COR-L47 (cell line): Measurements from ENCODE around the gene LRIG2.
"Not testable (repeated sequence)": the region's sequence is repeated elsewhere in the genome, so short reads cannot be mapped to it uniquely, and the experiment has no call there.

Source experiments
- DNase-seq: peaks from one replicate; lab custom pipeline; 2025; lab: John Stamatoyannopoulos, UW

Gene LRIG2

GRCh38 chr1:113129529-113130185 is 56.7 kb downstream of the LRIG2 start:
- DNase-seq = no peak

GRCh38 chr1:113133038-113133437 is 60.0 kb downstream of the LRIG2 start:
- DNase-seq = no peak

GRCh38 chr1:113133759-113134158 is 60.8 kb downstream of the LRIG2 start:
- DNase-seq = no peak

- DNase-seq = no peak
These were observed 62.5 kb downstream of the LRIG2 start for GRCh38 chr1:113135460-113135859.

DNA sequence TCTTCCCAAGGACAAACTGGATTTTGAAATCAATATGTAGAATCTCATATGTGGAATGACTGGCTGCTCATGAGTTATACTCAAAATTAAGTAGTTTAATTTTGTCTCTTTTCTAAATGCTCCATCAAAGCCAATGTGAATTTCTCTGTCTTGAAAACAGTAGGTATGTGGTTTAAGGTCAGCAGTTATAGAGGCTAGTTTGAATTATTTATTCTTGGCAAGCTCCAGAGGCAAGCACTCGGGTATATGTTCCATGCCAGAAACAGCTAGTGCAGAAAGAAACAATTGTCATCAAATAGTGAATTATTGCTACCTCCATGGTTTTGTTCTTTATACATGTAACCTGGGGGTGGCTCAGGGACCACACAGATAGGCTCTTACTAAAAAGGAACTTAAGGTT is 63.5 kb downstream of the LRIG2 start:
- DNase-seq = no peak

DNA sequence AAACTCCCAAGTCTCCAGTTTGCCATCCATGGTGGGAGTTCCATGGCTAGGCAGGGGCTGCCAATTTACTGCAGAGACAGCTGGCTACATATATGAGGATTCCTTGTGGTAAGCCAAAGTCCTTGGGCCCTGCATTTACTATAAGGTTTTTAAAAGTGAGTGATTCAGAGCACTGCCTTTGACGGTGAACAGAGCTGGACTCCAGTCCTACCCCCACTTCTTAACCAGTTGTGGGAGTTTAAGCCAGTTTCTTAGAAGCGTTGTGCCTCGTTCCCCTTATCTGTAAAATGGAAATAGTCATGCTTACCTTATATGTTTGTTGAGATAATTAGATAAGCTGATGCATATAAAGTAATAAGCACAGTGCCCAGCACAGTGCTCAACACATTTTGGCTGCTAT is 64.6 kb downstream of the LRIG2 start:
- no peak for DNase-seq

DNA sequence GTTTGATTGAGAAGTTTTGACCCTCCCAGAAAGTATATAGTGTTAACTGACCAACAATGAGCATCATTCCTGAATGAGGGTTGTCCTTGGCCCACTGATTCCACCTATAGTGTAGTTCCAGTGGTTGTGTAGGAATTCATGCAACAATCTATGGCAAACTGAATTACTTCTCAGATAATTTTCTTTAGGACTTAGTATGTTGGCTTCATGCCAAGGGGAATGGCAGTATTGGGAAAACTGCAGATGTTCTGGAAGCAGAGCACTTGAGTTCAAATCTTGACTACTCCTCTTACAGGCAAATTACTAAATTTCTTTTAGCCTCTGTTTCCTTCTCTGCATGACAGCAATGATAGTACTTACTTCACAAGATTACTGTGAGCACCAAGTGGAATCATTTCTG is 65.8 kb downstream of the LRIG2 start:
- no peak for DNase-seq

DNA sequence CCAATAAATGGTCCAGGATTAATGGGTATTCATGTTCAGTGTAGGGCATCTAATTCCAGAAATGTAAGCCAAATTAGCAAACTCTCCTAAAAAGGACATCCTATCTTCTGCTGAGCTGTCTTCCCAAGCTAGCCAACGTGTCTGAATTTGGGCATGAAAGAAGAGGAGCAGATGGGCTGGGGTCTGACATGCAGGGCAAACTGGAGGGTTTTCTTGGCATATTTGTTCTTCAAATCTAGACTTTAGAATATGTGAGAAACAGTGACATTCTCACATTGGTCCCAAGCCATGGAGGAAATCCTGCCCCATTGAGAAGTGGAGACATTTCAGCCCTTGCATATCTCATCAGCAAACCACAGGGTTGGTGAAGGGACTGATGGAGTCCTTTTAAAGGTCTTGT is 67.2 kb downstream of the LRIG2 start:
- no peak for DNase-seq

DNA sequence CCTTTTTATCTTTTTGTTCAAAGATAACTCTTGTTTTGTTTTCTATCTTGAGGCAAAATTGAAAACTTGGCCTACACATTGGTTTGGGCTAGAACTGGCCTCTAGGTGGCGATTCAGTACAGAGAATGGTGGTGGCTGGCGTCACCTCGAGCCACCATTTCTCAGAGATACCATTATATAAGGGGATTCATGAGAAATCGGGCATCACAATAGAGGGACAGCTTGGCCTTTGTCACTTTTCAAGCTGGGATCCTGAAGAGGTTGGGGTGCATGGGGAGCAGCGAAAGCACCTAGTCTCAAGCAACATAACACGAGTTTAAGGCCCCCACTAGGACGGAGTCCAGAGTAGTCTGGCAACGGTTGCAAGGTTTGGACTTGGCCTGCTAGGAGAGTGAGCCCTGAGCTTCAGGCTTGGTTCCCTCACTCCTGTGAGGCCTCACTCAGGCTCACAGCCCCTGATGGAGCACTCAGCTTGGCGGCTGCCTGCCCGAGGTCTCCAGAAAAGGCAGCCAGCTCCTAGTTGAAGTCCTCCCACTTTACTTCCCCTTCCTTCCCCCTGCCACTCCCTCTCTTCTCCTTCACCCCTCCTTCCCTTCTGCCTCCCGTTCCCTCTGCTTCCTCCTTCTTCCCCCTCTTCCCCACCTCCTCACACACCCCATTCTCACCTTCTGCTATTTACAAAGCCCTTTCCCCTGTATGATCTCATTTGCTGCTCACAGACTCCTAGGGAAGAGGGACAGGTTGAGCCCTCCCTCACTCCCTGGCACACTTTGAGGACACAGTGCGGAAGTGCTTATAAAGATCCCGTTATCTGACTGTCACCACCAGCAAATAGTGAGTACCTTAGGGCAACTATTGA is 67.8 kb downstream of the LRIG2 start:
- peak; percentile 57 for DNase-seq

- no peak for DNase-seq
These were observed 68.9 kb downstream of the LRIG2 start for GRCh38 chr1:113141650-113142473.

DNA sequence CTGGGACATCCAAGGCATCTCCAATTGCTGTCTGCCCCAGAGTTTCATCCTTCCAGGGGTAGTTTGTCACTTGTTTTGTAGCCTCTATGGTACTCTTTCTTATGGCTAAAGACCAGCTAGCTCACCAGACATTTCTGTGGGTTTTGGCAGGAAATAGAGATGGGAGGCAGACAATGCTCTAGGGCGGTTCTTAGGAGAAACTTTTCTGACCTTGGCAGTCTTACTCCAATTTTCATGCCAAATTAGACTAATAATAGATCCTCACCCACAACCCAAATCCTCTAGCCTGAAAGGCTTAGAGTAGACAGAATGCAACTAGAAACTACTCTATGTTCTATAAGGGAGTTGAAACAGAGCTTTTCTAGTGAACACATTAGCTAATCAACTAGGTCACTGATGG is 69.8 kb downstream of the LRIG2 start:
- no peak for DNase-seq

DNA sequence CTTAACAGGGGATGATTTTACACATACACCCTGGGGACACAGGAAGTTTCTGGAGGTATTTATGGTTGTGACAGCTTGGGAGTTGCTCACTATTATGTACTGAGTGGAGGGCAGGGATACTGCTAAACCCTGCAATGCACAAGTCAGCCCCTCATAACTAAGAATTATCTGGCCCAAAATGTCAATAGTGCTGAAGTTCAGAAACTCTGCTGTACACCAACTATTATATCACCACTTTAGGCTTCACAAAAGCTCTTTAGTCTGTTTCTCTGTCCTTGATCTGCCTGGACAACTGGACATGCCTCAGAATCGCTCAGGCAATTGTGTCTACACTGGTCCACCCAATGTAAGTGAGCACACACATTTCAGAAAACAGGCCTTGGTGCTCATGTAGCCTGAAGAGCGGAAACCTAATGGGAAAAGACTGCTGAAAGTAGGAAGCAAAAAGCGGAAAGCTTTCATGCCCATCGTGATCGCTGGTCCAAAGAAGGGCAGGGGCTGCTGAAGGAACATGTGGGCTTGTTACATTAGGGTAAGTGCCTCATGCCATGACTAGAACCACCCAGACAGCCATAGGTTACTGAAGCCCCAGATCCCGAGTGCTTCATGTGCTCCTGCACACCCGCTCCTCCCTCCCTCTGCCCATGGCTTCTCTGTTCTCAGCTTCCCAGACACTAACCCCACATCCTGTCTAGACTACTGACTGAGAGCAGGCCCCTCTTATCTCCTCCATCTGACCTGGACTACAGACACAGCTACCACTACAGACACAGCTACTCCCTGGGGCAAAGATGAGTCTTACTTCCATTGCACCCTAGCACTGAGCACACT is 73.5 kb downstream of the LRIG2 start:
- DNase-seq = no peak

DNA sequence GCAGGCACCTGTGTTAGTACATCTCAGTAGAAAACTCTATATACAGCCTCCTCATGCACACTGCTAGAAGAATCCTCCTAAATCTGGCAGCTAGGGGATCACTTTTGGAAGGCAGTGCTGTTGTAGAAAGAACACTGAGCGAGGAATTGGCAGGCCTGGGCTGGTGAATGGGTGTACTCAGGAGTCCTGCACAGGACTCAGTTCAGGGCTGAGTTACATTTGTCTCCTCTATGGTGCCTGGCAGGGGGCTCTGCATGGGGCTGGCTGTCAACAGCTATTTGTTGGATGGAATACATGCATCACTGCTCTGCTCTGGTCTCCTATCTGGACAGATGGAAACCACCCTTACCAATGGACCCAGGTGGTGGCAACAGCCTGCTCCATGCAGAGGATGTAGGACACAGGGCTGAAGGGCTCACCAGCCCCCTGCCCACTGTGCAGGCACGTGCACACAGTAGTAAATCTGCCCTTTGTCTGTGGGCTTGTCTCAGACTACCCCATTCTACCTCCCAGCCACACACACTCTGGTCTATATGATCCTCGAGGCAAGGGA is 74.2 kb downstream of the LRIG2 start:
- no peak for DNase-seq

GRCh38 chr1:113147826-113148225 is 74.8 kb downstream of the LRIG2 start:
- no peak for DNase-seq

GRCh38 chr1:113150494-113150893 is 77.5 kb downstream of the LRIG2 start:
- not testable (repeated sequence) for DNase-seq

GRCh38 chr1:113153116-113153803 is 80.3 kb downstream of the LRIG2 start:
- DNase-seq = no peak

- DNase-seq = no peak
These were observed 83.4 kb downstream of the LRIG2 start for GRCh38 chr1:113156368-113156767.

DNA sequence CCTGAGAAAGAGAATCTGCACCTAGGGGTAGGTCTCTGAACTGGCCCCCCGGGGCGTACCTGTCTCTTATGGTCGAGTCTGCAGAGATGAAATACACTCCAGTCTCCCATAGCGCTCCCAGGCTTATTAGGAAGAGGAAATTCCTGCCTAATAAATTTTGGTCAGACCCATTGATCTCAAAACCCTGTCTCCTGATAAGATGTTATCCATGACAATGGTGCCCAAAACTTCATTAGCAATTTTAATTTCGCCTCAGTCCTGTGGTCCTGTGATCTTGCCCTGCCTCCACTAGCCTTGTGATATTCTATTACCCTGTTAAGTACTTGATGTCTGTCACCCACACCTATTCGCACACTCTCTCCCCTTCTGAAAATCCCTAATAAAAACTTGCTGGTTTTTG is 85.7 kb downstream of the LRIG2 start:
- not testable (repeated sequence) for DNase-seq

DNA sequence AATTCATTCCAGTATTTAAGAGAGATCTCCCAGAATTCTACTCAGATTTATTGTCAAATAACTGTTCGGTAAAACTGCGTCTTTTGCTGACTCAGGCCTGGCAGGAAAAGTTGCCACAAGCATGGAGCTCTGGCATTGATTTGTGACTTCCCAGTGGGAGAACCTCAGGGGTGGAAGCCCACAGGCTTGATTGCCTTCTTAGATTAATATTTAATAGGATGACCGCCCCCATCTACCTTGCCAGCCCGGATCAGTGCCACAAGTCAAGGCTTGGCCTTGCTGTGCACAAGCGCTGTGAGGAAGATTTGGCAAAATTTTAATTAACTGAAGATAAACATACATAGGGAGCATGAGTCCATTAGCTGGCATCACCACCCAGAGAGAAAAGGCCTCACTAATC is 93.5 kb downstream of the LRIG2 start:
- DNase-seq = no peak

- no peak for DNase-seq
These were observed 95.9 kb downstream of the LRIG2 start for GRCh38 chr1:113168946-113169345.

DNA sequence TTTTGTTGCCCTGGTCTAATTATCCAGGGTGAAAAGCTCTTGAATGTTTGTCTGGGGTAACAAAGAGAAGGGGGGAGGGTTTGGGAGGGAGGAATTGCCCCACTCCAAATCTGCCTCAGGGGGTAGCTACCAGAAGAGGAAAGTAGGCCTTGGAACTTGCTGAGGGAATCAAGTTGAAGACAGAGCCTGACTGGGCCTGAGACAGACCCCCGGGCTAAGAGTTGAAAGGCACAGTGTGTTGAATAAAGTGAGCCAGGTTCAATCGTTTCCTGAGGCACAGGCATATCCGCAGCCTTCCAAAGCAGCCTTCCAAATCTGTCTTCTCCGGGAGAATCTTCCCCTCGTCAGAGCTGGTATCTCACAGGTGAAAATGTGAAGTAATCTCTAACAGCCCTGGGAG is 96.6 kb downstream of the LRIG2 start:
- no peak for DNase-seq
